ENCODE data around the gene MROH9. TPM values are rescaled to one million over a fixed set of nuclear protein-coding genes. Genes with fewer than 3 reads are reported as not detected.

MROH9 gene
- total and polyA plus RNA-seq, 9 of the 15 experiments (the other 6 are each of a cell fraction or from before 2014, with no cell fraction given), result not detected

GRCh38 chr1:171017426-171017825, 82.1 kb downstream of the MROH9 start (continued):
- TF ChIP-seq ZBTB9 (CRISPR knock-in tag; IDR thresholded peaks at IDR 0.05), result no peak
- TF ChIP-seq POU5F1 (IDR thresholded peaks at IDR 0.05; ENCODE audit: borderline replicate concordance, low read depth, low read length, partially characterized antibody), result no peak
- no peak for TF ChIP-seq CHD4 (IDR thresholded peaks at IDR 0.05; ENCODE audit: insufficient read depth, insufficient replicate concordance, low read depth, low read length, poor library complexity, severe bottlenecking)
- TF ChIP-seq TCF7L2 (IDR thresholded peaks at IDR 0.05; ENCODE audit: low read depth, low read length), result no peak
- TF ChIP-seq MEF2A (IDR thresholded peaks at IDR 0.05; ENCODE audit: control insufficient read depth, low read depth, low read length), result no peak
- no peak for TF ChIP-seq CHCHD3 (CRISPR knock-in tag; IDR thresholded peaks at IDR 0.05)
- TF ChIP-seq BMI1 (IDR thresholded peaks at IDR 0.05; ENCODE audit: low read length), result no peak

GRCh38 chr1:171019971-171020370, 84.6 kb downstream of the MROH9 start:
- no peak for FAIRE-seq
- no peak for DNase-seq (ENCODE audit: extremely low read depth in 1 of 4, low spot score in 3 of 4)
- Histone ChIP-seq H2AFZ (ENCODE audit: low read depth, low read length) (no peak overlapping the region), H3K4me1 (replicated peaks in 1 of 2; ENCODE audit: control insufficient read depth in 2 of 2, insufficient read depth in 2 of 2, low read length in 2 of 2) (no peaks in the 10 kb centered on the region), H3K27me3 (ENCODE audit: control insufficient read depth in 2 of 2, insufficient read depth in 2 of 2, low read length in 2 of 2) (no peaks in the 10 kb centered on the region), H3K79me2 (ENCODE audit: control insufficient read depth, insufficient read depth, low read length) (no peaks in the 10 kb centered on the region), H3K36me3 (ENCODE audit: control insufficient read depth, insufficient read depth, low read length) (no peaks in the 10 kb centered on the region), H3K9ac (ENCODE audit: insufficient read depth in 1 of 2, low read depth in 2 of 2, low read length in 2 of 2) (no peak overlapping the region), H3K4me2 (ENCODE audit: insufficient read depth, low read length) (no peak overlapping the region), H4K20me1 (replicated peaks; ENCODE audit: control insufficient read depth, insufficient read depth, low read length) (no peaks in the 10 kb centered on the region), H3K27ac (ENCODE audit: extremely low read depth, low read depth, low read length) (no peak overlapping the region), H3K4me3 (no peak overlapping the region), H3K9me1 (ENCODE audit: control insufficient read depth, insufficient read depth, low read length) (no peaks in the 10 kb centered on the region), H3K9me3 (replicated peaks; ENCODE audit: control insufficient read depth, insufficient read depth, low read depth, low read length) (no peaks in the 10 kb centered on the region; the same call in 1 of the 2 replicates)
- ChIA-PET CTCF (ENCODE audit: low intra/inter-chr PET ratio) (no interaction called here), POLR2A (interaction anchor here (0.6 to 0.7 kb wide), 3 partner anchors 174 to 1867 kb away, joined by 3 read pairs; no protein-coding TSS in a partner anchor)
- 2% methylated on average over 4 of the region's 4 CpGs for WGBS (ENCODE audit: insufficient coverage, low coverage, missing lambda C conversion rate)
- in situ Hi-C loops (cut with MboI) (no loop called here), intact Hi-C loops (cut with micrococcal nuclease) (no loop called here)
- no TSS peak for BruUV-seq (replicated peaks)
- ATAC-seq, result no peak
- TF ChIP-seq HDGF (IDR thresholded peaks at IDR 0.05) (no peak), ZNF24 (IDR thresholded peaks at IDR 0.05) (no peak), TCFL5 (CRISPR knock-in tag; conservative IDR thresholded peaks at IDR 0.05) (no peak), ZNF354B (CRISPR knock-in tag; IDR thresholded peaks at IDR 0.05) (no peak), DIDO1 (tag; IDR thresholded peaks at IDR 0.05; ENCODE audit: low read depth) (no peak), ZNF766 (CRISPR knock-in tag; conservative IDR thresholded peaks at IDR 0.05) (no peak), CEBPB (tag; IDR thresholded peaks at IDR 0.05) (no peak), BRF2 (IDR thresholded peaks at IDR 0.05; ENCODE audit: borderline replicate concordance, insufficient read depth, insufficient read length) (no peak), ZNF146 (CRISPR knock-in tag; IDR thresholded peaks at IDR 0.05; ENCODE audit: unreplicated experiment) (no peak), KDM4B (IDR thresholded peaks at IDR 0.05; ENCODE audit: borderline replicate concordance in 2 of 2, low read depth in 1 of 2) (no peak), NR3C1 (CRISPR knock-in tag; IDR thresholded peaks at IDR 0.05) (no peak), CEBPG (CRISPR knock-in tag; IDR thresholded peaks at IDR 0.05) (no peak), CEBPG (tag; conservative IDR thresholded peaks at IDR 0.05 in 1 of 2, IDR thresholded peaks at IDR 0.05 in 1 of 2) (no peak)

Data from K562 (cell line).